ENCODE results near the gene DCAF7. TPM values are rescaled to one million over a fixed set of nuclear protein-coding genes. Genes with fewer than 3 reads are reported as not detected.

DCAF7 gene
- total RNA-seq, 4 donors from 2014 or later: 16.5 to 34.1 (median 22.0) TPM

- Histone ChIP-seq H3K27ac (peak overlapping the region; percentile 85 to 90 (median 87)), H3K36me3 (no peaks in the 10 kb centered on the region), H3K27me3 (no peaks in the 10 kb centered on the region), H3K4me1 (peaks cover 49% of the 10 kb centered on the region in 2 donors), H3K9me3 (no peaks in the 10 kb centered on the region), H3K4me3 (peak overlapping the region; percentile 64 to 84 (median 74))
- in situ Hi-C loops (cut with MboI; ENCODE audit: low sequenced_read_pairs in 4 of 4): no loop called here
- intact Hi-C loops (cut with DNase I; ENCODE audit: low total_unique reads): loop anchor here (1.0 to 10.0 kb wide), 5 partner anchors 72 to 220 kb away; partner anchors contain the start of genes DCAF7, DDX42, SMARCD2 and STRADA
- ATAC-seq: peak; percentile 60 to 61
- peak; percentile 29 to 71 for DNase-seq
- TF ChIP-seq POLR2A (IDR thresholded peaks at IDR 0.05) (peak in 1 of 2 donors; percentile 29), CTCF (IDR thresholded peaks at IDR 0.05 in 4 of 5, conservative IDR thresholded peaks at IDR 0.05 in 1 of 5) (no peak)
Observed at GRCh38 chr17:63622574-63623390, 72.5 kb downstream of the DCAF7 start.

- peak overlapping the region; percentile 85 to 90 (median 87) for H3K27ac ChIP-seq
Observed at GRCh38 chr17:63623786-63624530, 73.7 kb downstream of the DCAF7 start.

GRCh38 chr17:63624531-63624880, 74.2 kb downstream of the DCAF7 start:
- Histone ChIP-seq H3K27ac (peak overlapping the region in 2 of 4 donors; percentile 85 to 86), H3K4me3 (no peak overlapping the region), H3K9me3 (no peaks in the 10 kb centered on the region), H3K4me1 (peaks cover 57 to 62% of the 10 kb centered on the region in 2 donors), H3K36me3 (no peaks in the 10 kb centered on the region), H3K27me3 (no peaks in the 10 kb centered on the region)
- no peak for DNase-seq
- intact Hi-C loops (cut with DNase I; ENCODE audit: low total_unique reads) (loop anchor here (5.0 to 10.0 kb wide), 3 partner anchors 73 to 218 kb away; partner anchors contain the start of genes SMARCD2 and STRADA), in situ Hi-C loops (cut with MboI; ENCODE audit: low sequenced_read_pairs in 4 of 4) (no loop called here)
- ATAC-seq: no peak
- TF ChIP-seq CTCF (IDR thresholded peaks at IDR 0.05 in 4 of 5, conservative IDR thresholded peaks at IDR 0.05 in 1 of 5) (no peak), POLR2A (IDR thresholded peaks at IDR 0.05) (no peak)

More at GRCh38 chr17:63623786-63624530, 73.7 kb downstream of the DCAF7 start:
- H3K9me3 ChIP-seq: no peaks in the 10 kb centered on the region
- H3K36me3 ChIP-seq: no peaks in the 10 kb centered on the region
- TF ChIP-seq CTCF (IDR thresholded peaks at IDR 0.05 in 4 of 5, conservative IDR thresholded peaks at IDR 0.05 in 1 of 5) (no peak), POLR2A (IDR thresholded peaks at IDR 0.05) (no peak)
- ATAC-seq (no peak), DNase-seq (no peak)
- in situ Hi-C loops (cut with MboI; ENCODE audit: low sequenced_read_pairs in 4 of 4): no loop called here
- intact Hi-C loops (cut with DNase I; ENCODE audit: low total_unique reads): loop anchor here (2.0 to 10.0 kb wide), 4 partner anchors 73 to 218 kb away; partner anchors contain the start of genes DDX42, SMARCD2 and STRADA
- peak overlapping the region; percentile 64 to 84 (median 74) for H3K4me3 ChIP-seq
- H3K4me1 ChIP-seq: peaks cover 52 to 56% of the 10 kb centered on the region in 2 donors
- no peaks in the 10 kb centered on the region for H3K27me3 ChIP-seq

GRCh38 chr17:63626551-63627180, 76.4 kb downstream of the DCAF7 start:
- Histone ChIP-seq H3K27ac (no peak overlapping the region), H3K36me3 (no peaks in the 10 kb centered on the region), H3K4me1 (peaks cover 56 to 79% of the 10 kb centered on the region in 2 donors), H3K27me3 (no peaks in the 10 kb centered on the region), H3K4me3 (no peak overlapping the region), H3K9me3 (no peaks in the 10 kb centered on the region)
- DNase-seq: no peak
- intact Hi-C loops (cut with DNase I; ENCODE audit: low total_unique reads): loop anchor here (10.0 kb wide), 1 partner anchor 118 kb away; the partner anchor contains the start of gene STRADA
- no peak for TF ChIP-seq CTCF (IDR thresholded peaks at IDR 0.05 in 4 of 5, conservative IDR thresholded peaks at IDR 0.05 in 1 of 5)
- TF ChIP-seq POLR2A (IDR thresholded peaks at IDR 0.05): no peak
- ATAC-seq: no peak
- in situ Hi-C loops (cut with MboI; ENCODE audit: low sequenced_read_pairs in 4 of 4): no loop called here

Measured in gastrocnemius medialis (tissue), 4 donors.